OCI-M2 (cell line): ENCODE data around the gene NSD2.
"Not testable (repeated sequence)": the region's sequence is repeated elsewhere in the genome, so short reads cannot be mapped to it uniquely, and the experiment has no call there.

Source experiments
- DNase-seq: peaks from one replicate; lab custom pipeline; 2025; ENCODE audit not compliant: unreplicated experiment; lab: John Stamatoyannopoulos, UW

NSD2 gene

DNA sequence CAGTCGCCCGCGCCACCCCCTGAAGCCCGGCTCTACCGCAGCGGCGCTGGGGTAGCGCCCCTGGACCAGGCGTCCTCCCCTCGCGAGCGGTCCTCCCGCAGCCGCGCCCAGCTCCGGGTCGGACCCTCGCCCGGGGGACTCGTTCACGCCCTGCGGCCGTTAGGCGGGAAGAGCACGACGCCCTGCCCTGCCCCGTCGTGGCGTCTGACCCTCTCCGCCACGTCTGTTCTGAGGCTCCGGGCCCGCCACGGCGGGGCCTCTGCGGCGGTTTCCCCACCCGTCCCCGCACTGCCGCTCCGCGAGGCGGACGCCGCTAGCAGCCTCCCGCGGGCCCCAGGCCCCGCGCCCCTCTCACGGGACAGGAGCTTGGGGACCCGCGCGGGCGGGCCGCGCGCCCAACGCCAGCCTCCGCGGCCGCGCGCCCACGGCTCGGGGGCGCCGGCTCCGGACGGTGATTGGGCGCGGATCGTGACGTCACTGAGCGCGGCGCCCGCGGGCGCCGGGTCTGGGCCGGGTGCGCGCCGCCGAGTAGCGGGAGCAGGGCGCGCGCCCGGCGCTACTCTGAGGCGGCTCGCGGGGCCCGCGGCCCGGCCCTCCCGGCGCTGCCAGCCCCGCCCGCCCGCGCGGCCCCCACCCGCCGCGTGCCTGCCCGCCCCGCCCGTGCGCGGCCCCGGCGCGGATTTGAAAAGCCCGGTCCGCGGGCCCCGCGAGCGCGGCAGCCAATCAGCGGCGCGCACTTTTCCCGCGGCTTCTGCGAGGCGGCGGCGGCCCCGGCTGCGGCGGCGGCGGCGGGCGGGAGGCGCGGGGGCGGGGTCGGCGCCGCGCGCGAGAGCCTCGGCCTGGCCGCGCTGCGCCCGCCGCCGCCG lies at the start of gene NSD2:
NSD2 (plus strand) TSS at position 816 of the 866 bp plus-strand sequence. CDS start 29,262 bp downstream, outside the sequence.
- DNase-seq, result no peak

DNA sequence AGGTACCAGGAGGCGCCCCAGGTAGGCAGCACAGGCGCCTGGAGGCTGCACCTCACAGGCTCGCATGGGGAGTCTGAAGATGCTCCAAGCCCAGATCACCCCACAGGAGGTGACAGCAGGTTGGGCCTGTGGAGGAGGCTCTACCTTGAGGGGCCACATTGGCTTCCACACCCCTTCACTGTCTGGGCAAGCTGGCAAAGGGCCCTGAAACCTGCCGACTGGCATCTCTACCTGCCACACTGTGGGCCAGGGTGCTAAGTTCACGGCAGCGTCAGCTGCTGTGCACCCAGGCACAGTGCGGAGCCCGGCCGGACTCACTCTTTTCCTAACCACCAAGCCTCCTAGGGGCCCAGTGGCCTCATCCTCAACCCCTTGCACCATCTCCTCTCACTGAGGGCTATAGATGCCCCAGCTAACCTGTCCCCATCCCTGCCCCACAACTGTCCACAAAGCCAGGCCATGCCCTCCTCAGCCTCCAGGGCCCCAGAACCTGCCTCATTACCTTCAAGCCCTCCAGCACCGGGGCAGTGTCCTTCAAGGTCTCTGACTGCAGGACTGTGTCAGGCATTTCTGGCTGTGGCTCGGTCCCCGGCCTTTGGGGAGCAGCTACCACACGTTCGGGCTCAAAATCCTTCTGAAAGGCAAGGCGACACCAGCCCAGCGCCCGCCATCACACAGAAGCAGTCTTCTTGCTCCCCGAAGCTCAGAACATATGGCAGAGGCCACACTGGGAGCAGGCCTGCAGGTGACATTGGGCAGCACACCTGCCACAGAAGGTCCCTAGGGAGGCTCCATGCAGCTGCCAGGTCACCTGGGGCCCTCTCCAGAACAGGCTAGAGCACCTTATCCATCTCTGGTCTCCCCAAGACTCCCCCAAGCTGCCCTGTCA lies 49.3 kb upstream of the NSD2 start:
- no peak for DNase-seq

DNA sequence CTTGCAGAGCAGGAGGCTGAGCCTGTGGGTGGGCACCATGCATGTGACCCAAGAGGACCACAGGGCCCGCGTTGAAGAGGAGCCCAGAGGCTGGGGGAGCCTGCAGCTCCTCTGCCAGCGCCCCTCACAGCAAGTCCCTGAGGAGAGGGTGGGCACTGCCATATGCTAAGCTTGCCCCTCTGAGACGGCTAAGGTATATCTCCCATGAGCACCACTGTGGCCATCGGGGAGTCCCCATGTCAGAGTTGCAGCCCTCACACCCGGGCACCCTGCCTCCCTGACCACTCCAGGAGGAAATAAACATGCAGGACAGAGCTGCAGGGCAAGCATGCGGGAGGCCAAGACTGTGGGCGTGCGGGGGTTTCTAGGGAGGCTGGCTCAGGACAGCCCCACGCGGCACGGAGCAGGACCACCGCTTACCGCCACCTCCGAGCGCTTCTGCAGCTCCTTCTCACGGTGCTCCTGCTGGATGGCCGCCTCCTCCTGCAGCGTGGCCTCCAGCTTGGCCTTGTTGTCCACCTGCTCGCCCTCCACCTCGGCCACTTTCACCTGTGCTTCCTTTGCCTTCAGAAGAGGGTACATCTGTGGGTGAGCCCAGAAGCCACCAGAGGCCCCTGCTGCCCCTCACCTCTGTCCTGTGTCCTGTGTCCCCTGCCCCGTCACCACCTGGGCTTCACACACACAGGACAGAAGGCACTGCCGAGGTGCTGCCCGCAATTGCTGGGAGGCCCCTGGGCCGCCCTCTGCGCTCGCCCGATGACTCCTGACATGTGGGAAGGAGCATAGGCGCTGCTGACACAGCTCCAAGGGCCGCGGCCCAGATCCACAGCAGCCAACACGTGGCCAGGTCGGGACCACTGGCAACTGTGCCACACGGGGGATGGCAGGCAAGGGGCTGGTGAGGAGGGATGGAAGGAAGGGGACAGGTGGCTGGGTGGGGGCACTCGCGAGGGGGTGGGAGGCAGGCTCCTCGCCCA lies 48.3 kb upstream of the NSD2 start:
- DNase-seq, result no peak

DNA sequence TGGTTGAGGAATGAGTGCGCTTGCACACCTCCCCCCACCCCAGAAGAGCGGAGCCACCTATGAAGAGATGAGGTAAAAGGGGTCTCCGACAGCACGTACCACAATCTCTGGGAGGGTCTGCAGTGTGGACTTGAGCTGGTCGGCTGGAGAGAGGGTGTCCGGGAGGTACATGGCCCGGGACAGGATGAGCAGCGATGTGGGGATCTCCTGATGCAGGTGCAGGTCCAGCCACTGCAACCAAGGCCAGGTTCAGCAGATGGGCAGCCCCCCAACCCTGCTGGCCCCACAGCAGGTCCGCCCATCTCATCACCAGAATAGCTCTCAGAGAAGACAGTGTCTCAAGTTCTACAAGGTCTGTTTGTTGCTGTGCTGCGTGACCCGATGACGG lies 47.7 kb upstream of the NSD2 start:
- no peak for DNase-seq

DNA sequence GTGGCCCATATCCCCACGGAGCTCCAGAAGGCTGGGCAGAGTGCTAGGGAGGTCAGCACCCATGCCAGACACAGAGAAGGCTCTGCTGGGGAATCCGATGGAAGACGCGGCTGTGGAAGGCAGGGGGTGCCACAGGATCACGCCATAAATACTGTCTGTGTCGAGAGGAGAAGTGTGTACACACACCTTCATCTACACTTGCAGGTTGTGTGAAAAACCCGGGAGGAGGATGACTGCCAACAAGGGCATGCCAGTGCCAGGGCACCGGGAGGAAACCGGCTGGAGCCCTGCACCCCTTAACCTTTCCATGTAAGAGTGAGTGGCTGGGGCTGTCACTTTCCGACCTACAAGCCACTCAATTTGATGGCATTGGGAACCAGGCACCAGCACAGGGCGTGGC lies 46.4 kb upstream of the NSD2 start:
- no peak for DNase-seq

DNA sequence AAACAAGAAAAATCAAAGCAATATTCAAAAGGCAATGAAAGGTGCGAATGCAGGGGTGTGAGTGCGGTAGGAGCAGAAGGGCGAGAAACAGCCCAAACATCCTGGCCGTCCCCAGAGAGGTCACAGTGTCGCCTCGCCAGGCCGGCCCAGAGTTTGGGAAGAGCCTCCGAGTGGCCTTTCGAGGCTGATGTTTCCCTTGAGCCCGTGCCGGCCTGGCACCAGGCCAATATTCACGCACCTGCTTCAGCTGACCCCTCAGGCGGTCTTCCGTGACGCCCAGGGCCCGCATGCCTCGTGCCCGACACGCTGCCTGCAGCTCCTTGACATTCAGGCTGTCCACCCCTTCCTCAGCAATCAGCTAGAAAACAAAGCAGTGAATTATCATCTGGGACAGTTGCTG lies 45.9 kb upstream of the NSD2 start:
- no peak for DNase-seq

DNA sequence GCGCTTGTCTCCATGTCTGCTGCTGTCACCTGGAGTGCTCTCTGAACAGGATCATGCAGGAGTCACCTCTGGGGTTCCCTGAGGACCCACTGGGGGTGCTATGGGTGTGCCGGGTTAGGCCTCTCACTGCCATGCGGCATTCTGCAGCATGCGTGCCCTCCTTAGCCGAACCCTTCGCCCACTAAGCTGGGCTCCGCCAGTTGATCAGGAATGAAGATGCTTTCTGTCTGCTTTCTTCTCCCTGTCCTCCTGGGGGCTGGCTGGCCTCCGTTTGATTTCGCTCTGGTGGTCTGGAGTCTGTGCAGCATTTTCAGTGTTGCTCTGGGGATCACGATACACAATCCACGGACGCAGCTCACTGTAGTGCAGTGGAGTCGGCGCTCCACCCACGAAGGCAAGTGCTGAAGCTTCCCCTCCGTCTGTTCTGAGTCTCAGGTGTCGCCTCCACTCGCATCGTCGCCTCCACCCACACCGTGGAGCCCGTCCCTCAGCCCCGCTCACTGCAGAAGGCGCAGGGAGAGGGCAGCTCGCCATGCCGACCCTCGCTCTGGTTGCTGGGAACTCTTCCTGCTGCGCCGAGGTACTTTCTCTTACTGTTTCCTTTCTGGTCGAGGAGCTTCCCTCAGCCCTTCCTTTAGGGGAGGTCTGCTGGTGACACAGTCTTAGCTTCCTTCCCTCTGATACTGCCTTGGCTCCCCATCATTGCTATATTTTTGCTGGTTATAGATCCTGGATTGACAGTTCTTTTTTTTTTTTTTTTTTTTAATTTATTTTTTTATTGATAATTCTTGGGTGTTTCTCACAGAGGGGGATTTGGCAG lies 44.5 kb upstream of the NSD2 start:
- DNase-seq, result no peak

DNA sequence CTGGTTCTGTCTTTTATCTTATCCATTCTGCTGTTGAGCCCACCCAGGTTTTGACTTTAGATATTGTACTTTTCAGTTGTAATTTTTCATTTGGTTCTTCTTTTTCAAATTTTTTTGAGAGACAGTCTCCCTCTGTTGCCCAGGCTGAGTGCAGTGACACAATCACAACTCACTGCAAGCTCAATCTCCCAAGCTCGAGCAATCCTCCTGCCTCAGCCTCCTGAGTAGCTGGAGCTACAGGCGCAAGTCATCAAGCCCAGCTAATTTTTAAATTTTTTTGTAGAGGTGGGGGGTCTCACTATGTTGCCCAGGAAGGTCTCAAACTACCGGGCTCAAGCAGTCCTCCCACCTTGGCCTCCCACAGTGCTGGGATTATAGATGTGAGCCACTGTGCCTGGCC lies 41.0 kb upstream of the NSD2 start:
- DNase-seq, result no peak

DNA sequence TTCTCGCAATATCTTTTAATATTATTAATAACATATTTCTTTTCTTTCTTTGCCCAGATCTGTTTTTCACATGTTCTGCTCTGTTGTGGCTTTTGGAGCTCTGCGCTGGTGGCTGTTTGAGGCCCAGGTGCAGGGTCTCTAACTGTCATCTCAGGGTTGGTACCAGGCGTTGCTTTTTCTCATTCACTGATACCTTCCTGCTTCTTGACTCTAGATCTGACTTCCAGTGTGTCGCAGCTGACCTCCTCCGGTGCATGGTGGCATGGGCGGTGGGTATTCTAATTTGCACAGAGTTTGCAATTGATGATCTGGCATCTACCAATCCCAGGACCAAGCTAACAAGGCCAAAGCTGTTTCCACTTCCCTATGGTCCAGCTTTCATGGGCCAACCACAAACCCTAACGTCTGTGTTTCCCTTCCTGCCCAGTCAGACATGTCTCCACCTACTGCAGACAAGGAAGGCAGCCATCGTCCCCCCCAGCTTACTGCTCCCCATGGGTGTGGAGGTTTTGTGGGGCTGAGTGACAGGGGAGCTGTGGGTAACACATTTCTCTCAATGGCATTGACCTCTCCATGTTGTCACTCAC lies 40.5 kb upstream of the NSD2 start:
- no peak for DNase-seq

DNA sequence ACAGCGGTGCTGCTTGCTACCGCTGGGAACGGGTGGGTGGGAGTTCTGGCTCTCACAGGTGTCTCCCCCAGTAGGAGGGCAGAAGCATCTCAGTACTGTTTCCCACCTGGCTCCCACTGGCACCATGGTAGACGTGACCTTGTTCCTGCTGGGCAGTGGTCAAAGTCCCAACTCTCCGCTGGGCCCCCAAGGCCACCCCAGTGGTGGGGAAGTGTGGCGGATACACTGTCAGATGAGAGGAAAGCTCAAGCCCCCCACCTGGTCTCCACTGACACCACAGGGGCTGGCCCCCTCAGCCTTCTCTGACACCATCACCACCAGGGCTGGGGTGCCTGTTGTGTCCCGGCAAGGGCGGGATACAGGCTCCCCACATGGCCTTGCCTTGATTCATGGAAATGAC lies 39.9 kb upstream of the NSD2 start:
- DNase-seq, result no peak

DNA sequence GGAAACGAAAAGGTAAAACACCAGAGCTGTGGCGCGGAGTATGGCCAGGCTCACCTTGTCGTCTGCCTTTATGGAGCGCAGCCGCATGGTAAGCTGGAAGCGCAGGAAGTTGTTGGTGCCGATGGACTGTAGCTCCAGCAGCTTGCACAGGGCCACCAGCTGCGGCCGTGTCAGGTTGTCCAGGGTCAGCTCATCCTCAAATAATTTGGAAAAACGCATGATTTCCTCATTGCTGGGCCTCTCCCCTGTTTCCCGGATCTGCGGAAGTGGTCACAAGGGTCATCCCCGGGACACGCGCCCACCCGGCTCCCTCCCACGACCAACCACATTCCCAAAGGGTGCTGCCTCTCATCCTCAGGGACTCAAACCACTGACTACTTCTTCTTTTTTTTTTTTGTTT lies 38.5 kb upstream of the NSD2 start:
- DNase-seq, result no peak

DNA sequence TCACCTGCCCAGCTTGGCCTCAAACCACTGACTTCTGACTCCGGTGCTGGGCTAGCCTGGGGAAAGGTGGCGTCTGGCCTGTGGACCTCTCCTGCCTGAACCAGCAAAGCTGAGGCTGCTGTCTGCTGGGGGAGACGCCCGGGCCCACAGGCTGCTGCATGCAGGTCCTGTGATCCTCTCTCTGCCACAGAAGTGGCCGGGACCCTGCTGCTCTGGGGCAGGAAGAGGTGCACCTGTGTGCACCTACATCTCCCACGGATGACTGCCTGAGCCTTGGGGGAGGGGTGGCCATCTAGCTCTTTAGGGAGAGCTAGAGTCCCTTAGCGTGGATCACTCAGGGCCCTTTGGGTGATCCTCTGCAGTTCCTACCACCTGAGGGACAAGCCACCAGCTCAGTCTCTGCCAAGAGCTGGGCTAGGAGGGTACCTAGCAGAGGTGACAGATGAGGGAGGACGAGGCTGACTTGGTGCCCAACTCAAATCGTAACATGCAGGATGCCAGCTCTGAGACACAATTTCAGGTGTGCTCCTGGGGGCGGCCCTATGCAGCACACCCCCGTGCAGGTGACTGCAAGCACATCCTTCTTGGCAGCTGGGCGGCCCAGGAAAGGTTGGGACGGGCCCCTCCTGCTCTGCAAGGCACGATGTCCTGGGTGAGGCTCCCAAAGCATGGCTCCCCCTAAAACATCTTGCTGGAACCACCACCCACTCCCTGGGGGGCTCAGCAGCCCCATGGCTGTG lies 37.7 kb upstream of the NSD2 start:
- DNase-seq, result no peak

DNA sequence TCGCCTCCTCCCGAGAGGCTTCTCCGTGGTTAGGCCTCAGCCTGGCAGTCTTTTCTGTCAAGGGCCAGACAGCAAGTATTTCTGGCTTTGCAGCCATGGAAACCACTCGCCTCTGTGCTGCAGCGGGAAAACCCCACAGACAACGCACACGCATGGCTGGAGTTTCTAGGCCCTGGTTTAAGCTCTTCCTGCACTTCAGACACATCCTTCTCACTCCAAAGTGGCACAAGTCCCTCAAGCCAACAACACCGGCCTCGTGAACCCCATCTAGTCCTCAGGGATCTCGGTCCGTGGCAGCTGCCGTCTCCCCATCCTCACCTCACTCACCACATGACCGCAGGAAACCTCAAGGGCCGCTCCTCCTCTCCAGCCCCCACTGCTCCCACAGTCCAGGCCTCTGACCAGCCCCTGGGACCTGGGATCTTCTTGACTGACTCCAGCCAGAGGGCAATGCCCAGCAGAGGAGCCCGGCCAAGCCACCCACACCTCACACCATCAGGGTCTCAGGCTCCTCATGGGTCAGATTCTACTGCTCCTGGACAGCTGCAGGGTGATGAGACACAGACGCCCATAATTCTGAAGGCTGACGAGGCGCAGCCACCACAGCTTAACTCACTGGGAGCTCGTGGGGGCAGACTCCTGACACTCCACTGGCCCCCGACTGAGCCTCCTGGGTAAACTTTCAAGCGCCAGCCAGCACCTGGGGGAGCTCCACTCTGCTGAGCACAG lies 37.0 kb upstream of the NSD2 start:
- no peak for DNase-seq

DNA sequence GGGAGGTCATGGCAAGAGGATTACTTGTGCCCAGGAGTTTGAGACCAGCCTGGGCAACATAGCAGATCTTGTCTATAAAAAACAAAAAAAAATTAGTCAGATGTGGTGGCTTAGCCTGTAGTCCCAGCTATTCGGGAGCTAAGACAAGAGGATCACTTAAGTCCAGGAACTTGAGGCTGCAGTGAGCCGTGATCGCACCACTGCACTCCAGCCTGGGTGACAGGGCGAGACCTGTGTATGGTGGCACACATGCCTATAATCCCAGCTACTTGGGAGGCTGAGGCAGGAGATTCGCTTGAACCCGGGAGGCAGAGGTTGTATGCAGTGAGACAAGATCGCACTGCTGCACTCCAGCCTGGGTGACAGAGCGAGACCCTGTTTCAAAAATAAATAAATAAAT lies 35.4 kb upstream of the NSD2 start:
- DNase-seq, result not testable (repeated sequence)

DNA sequence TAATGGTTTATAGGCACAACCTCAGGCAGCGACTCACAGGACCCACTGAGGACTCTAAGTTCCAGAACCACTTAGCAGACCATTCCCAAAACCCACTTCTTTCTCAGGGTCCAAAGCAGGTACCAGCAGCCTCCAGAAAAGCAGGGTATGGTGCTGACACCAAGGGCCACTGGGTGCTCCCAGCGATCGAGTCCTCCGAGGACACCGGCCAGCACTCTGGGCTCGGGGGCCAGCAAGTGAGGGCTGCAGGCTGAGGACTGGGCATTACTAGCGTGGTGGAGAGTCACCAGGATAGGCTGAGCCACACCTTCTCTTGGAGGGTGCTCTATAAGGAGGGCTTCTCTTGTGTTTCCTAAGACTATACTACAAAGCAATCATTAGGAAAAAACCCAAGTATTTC lies 34.5 kb upstream of the NSD2 start:
- no peak for DNase-seq

DNA sequence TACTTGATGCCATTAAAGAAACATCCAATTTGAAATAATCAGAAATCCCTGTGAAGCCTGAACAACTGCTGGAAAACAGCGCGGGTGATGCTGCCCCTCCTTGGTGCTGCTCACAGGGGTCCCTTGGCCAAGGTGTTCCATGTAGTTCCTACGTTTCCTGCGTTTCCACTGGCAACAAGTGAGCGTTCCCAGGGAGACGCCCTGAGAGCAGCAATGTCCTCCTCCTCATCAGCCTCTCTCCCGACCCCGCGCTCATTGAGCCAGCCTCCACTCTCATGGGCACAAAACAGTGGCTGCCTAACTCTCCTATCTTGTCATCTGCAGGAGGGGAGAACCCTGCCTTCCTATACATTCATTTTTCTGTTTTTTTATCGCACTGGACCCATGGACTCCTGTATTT lies 34.1 kb upstream of the NSD2 start:
- DNase-seq, result no peak

DNA sequence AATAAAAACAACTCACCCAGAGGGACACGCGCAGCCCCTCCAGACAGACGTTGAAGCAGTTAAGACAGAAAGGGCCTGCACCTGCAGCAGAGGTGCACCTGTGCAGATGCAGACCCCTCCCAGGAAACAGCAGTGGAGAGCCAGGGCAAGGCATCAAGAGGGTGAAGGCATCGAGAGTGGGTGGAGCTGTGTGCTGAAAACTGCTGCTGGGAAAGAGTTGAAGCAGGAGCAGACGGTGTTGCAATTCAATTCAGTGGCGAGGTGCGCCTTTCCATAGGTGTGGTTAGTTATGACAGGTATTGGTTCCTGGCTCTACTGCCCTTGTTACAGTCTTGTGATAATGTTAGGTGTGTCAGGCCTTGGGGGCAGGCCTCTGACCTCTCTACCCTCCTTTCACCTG lies 31.9 kb upstream of the NSD2 start:
- no peak for DNase-seq

DNA sequence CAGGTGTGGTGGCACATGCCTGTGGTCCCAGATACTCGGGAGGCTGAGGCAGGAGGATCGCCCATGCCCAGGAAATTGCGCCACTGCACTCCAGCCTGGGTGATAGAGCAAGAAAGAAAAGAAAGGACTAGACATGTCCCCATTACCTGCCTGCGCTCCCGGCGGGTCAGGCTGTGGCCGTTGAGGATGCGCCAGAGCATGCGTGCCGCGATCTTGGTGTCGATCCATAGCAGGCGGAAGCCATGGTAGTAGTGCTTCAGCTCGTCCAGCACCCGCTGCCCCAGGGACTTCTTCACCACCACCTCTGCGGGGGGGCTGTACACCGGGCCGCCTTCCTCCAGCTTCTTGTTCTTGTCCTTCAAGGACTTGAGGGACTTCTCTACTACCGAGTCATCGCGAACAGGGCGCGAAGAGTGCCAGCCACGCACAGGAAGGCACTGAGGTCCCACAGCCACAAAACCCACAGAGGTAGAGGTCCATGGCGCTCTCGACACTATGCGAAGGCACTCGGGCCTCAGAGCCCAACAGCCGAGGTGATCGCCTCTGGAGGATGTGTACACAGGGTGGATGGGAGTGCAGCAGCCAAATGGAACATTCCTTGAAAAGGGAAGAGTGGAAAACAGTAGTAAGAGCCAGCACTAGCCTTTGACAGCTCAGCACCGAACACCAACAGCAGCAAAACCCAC lies 29.8 kb upstream of the NSD2 start:
- no peak for DNase-seq
